Transverse colon (tissue), 4 donors: Measurements from ENCODE around the gene MDN1.

Experiments
- POLR2A ChIP-seq: fragments of 450-650 bp; IDR thresholded peaks from one replicate; pipeline ENCODE4 v1.6.1; 2016; ENCODE audit warnings: antibody characterized with exemption, mild to moderate bottlenecking, moderate library complexity
- POLR2AphosphoS5 ChIP-seq, 3 donors: sonication (generic); formaldehyde crosslinking; IDR thresholded peaks; one replicate each; pipeline ENCODE4 v1.6.1; 2016; ENCODE audit warnings: antibody characterized with exemption in 3 of 3
- TF ChIP-seq, protein P1 (sequence below), 5 experiments: fragments of 200-600 bp in 3 of 5; fragments of 450-650 bp in 2 of 5; sonication (generic) in 3 of 5; IDR thresholded peaks; 1 replicate in 2 of 5; 2 replicates in 3 of 5; pipeline ENCODE4 v1.5.1; 2016 to 2017; ENCODE audit warnings: antibody characterized with exemption in 5 of 5, inconsistent platforms in 3 of 5, mild to moderate bottlenecking in 2 of 5, moderate library complexity in 1 of 5

DNA sequence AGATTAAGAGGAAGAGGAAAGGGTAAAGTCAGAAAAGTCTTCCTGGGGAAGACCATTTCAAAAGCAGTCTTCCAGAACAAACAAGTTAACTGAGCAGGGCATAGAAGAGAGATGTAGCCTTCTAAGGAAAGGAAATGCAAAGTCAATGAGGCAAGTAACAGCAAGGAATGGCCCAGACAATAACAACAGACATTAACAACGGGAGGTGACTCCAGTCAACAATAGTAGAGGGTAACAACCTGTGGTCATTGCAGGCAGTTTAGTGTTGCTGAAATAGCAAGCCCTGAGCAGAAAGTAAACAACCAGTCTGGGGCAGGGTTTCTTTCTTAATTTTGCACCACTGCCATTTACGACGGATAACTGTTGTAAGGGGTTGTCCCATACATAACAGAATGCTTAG lies 2.1 kb downstream of the MDN1 start:
- TF ChIP-seq, protein P1, sequence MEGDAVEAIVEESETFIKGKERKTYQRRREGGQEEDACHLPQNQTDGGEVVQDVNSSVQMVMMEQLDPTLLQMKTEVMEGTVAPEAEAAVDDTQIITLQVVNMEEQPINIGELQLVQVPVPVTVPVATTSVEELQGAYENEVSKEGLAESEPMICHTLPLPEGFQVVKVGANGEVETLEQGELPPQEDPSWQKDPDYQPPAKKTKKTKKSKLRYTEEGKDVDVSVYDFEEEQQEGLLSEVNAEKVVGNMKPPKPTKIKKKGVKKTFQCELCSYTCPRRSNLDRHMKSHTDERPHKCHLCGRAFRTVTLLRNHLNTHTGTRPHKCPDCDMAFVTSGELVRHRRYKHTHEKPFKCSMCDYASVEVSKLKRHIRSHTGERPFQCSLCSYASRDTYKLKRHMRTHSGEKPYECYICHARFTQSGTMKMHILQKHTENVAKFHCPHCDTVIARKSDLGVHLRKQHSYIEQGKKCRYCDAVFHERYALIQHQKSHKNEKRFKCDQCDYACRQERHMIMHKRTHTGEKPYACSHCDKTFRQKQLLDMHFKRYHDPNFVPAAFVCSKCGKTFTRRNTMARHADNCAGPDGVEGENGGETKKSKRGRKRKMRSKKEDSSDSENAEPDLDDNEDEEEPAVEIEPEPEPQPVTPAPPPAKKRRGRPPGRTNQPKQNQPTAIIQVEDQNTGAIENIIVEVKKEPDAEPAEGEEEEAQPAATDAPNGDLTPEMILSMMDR (IDR thresholded peaks at IDR 0.05), result no peak
- no peak for TF ChIP-seq POLR2AphosphoS5 (IDR thresholded peaks at IDR 0.05)
- TF ChIP-seq POLR2A, result no peak
